Kidney epithelial cell (primary cell): ENCODE data around the gene FAM210A. TPM values are rescaled to one million over a fixed set of nuclear protein-coding genes. Genes with fewer than 3 reads are reported as not detected.

Experiments used
- DNase-seq: peaks from one replicate; pipeline ENCODE4 v3.0.0-alpha.2; 2010; ENCODE audit warnings: low read depth
- H3K27me3 ChIP-seq: 2 replicates; pipeline ENCODE4 v1.6.0; 2011; ENCODE audit warnings: low read length; ENCODE audit not compliant: control insufficient read depth, insufficient read depth
- H3K36me3 ChIP-seq: 2 replicates; pipeline ENCODE4 v1.5.1; 2011; ENCODE audit warnings: low read length; ENCODE audit not compliant: control insufficient read depth, insufficient read depth
- H3K4me3 ChIP-seq: 2 replicates; pipeline ENCODE4 v1.5.1; 2011; ENCODE audit warnings: low read depth, mild to moderate bottlenecking, control low read depth, low read length
- CTCF ChIP-seq: IDR thresholded peaks from 2 replicates; pipeline ENCODE4 v1.5.1; 2011; ENCODE audit warnings: mild to moderate bottlenecking, moderate library complexity, low read length, control low read depth, inconsistent platforms; ENCODE audit not compliant: insufficient read depth, poor library complexity, severe bottlenecking
- total RNA-seq: library from RNA; depleted of rRNA; stranded (reverse); fragments of >200 nt; gene quantifications from 2 replicates; pipeline ENCODE4 v1.2.3, GENCODE V29; 2015

FAM210A gene
- total RNA-seq, 1 donor from 2014 or later: 13.6 TPM

- Histone ChIP-seq H3K4me3 (no peak overlapping the region), H3K27me3 (peaks cover 28% of the 10 kb centered on the region), H3K36me3 (no peaks in the 10 kb centered on the region)
- no peak for TF ChIP-seq CTCF
- DNase-seq: no peak
These were observed 112.5 kb downstream of the FAM210A start for GRCh38 chr18:13613591-13614501.

Other genes starting within 250 kb of the FAM210A start
- 46.3 and 49.3 TPM in 2 replicates for gene RNMT, start 115 bp upstream of the FAM210A start, total RNA-seq
- not detected in 2 replicates for gene MC5R, start 97.6 kb upstream of the FAM210A start, total RNA-seq
- not detected in 2 replicates for gene MC2R, start 189.0 kb upstream of the FAM210A start, total RNA-seq